ENCODE measurements around the gene STK31. TPM values are rescaled to one million over a fixed set of nuclear protein-coding genes. Genes with fewer than 3 reads are reported as not detected.
A peak's percentile ranks its signal among the peaks of the same experiment; 100 is the strongest.

The STK31 gene
- polyA plus RNA-seq, 1 donor (not counting 4 experiments of a cell fraction or from before 2014, with no cell fraction given) = 0.01 TPM

- DNase-seq (ENCODE audit: low read depth, low spot score) (no peak), FAIRE-seq (no peak)
- Histone ChIP-seq H3K9me1 (ENCODE audit: control insufficient read depth, extremely low read depth, insufficient read depth, low read length) (no peaks in the 10 kb centered on the region), H3K4me3 (ENCODE audit: control insufficient read depth in 2 of 3, extremely low read depth in 1 of 3, insufficient read depth in 2 of 3, low read depth in 1 of 3, low read length in 3 of 3) (no peak overlapping the region), H3K79me2 (ENCODE audit: control insufficient read depth, insufficient read depth, low read length) (no peaks in the 10 kb centered on the region), H3K4me1 (ENCODE audit: control insufficient read depth, extremely low read depth, insufficient read depth, low read length) (no peaks in the 10 kb centered on the region), H3K9me3 (ENCODE audit: control insufficient read depth, low read depth, low read length) (no peaks in the 10 kb centered on the region), H3K27me3 (ENCODE audit: control insufficient read depth, extremely low read depth, insufficient read depth, low read length) (no peaks in the 10 kb centered on the region), H3K9ac (ENCODE audit: control insufficient read depth, extremely low read depth, insufficient read depth, low read length) (no peak overlapping the region), H3K36me3 (ENCODE audit: control insufficient read depth in 2 of 2, extremely low read depth in 1 of 2, insufficient read depth in 2 of 2, low read length in 2 of 2) (no peaks in the 10 kb centered on the region), H4K20me1 (ENCODE audit: control insufficient read depth, extremely low read depth, insufficient read depth, low read length) (no peaks in the 10 kb centered on the region), H2AFZ (ENCODE audit: control insufficient read depth, low read length) (no peak overlapping the region), H3K4me2 (ENCODE audit: control insufficient read depth, extremely low read depth, insufficient read depth, low read depth, low read length) (no peak overlapping the region), H3K27ac (ENCODE audit: control insufficient read depth, insufficient read depth, low read length) (no peak overlapping the region)
- dilution Hi-C loops (cut with MboI; ENCODE audit: extremely low pct_ligation_motif_present, low sequenced_read_pairs) = no loop called here
- no peak for TF ChIP-seq EZH2 (IDR thresholded peaks at IDR 0.05; ENCODE audit: low read length)
- TF ChIP-seq CTCF (optimal IDR thresholded peaks at IDR 0.05 in 1 of 3, IDR thresholded peaks at IDR 0.05 in 1 of 3, conservative IDR thresholded peaks at IDR 0.05 in 1 of 3; ENCODE audit: extremely low read depth in 1 of 3, insufficient read depth in 2 of 3, low read length in 3 of 3) = no peak
Measured at GRCh38 chr7:23698822-23699221, 11.2 kb upstream of the STK31 start.

- H3K27me3 ChIP-seq (ENCODE audit: control insufficient read depth, extremely low read depth, insufficient read depth, low read length) = no peaks in the 10 kb centered on the region
- FAIRE-seq (peak; percentile 34), DNase-seq (ENCODE audit: low read depth, low spot score) (no peak)
- H3K4me1 ChIP-seq (ENCODE audit: control insufficient read depth, extremely low read depth, insufficient read depth, low read length) = no peaks in the 10 kb centered on the region
- no peak overlapping the region for H3K4me2 ChIP-seq (ENCODE audit: control insufficient read depth, extremely low read depth, insufficient read depth, low read depth, low read length)
- no peaks in the 10 kb centered on the region for H3K79me2 ChIP-seq (ENCODE audit: control insufficient read depth, insufficient read depth, low read length)
- no peaks in the 10 kb centered on the region for H3K9me3 ChIP-seq (ENCODE audit: control insufficient read depth, low read depth, low read length)
- dilution Hi-C loops (cut with MboI; ENCODE audit: extremely low pct_ligation_motif_present, low sequenced_read_pairs) = no loop called here
- H3K36me3 ChIP-seq (ENCODE audit: control insufficient read depth in 2 of 2, extremely low read depth in 1 of 2, insufficient read depth in 2 of 2, low read length in 2 of 2) = no peaks in the 10 kb centered on the region
- no peak overlapping the region for H2AFZ ChIP-seq (ENCODE audit: control insufficient read depth, low read length)
- no peaks in the 10 kb centered on the region for H3K9me1 ChIP-seq (ENCODE audit: control insufficient read depth, extremely low read depth, insufficient read depth, low read length)
- H3K4me3 ChIP-seq (ENCODE audit: control insufficient read depth in 2 of 3, extremely low read depth in 1 of 3, insufficient read depth in 2 of 3, low read depth in 1 of 3, low read length in 3 of 3) = no peak overlapping the region
- TF ChIP-seq EZH2 (IDR thresholded peaks at IDR 0.05; ENCODE audit: low read length) (no peak), CTCF (optimal IDR thresholded peaks at IDR 0.05 in 1 of 3, IDR thresholded peaks at IDR 0.05 in 1 of 3, conservative IDR thresholded peaks at IDR 0.05 in 1 of 3; ENCODE audit: extremely low read depth in 1 of 3, insufficient read depth in 2 of 3, low read length in 3 of 3) (no peak)
- H3K9ac ChIP-seq (ENCODE audit: control insufficient read depth, extremely low read depth, insufficient read depth, low read length) = no peak overlapping the region
- no peak overlapping the region for H3K27ac ChIP-seq (ENCODE audit: control insufficient read depth, insufficient read depth, low read length)
- no peaks in the 10 kb centered on the region for H4K20me1 ChIP-seq (ENCODE audit: control insufficient read depth, extremely low read depth, insufficient read depth, low read length)
Measured at GRCh38 chr7:23700046-23700445, 10.0 kb upstream of the STK31 start.
